ENCODE measurements around the gene C2CD4C. TPM values are rescaled to one million over a fixed set of nuclear protein-coding genes. Genes with fewer than 3 reads are reported as not detected.
"Not testable (repeated sequence)": the region's sequence is repeated elsewhere in the genome, so short reads cannot be mapped to it uniquely, and the experiment has no call there.

Gene C2CD4C
- total RNA-seq, 2 donors from 2014 or later, result 0.26 to 0.55 TPM

DNA sequence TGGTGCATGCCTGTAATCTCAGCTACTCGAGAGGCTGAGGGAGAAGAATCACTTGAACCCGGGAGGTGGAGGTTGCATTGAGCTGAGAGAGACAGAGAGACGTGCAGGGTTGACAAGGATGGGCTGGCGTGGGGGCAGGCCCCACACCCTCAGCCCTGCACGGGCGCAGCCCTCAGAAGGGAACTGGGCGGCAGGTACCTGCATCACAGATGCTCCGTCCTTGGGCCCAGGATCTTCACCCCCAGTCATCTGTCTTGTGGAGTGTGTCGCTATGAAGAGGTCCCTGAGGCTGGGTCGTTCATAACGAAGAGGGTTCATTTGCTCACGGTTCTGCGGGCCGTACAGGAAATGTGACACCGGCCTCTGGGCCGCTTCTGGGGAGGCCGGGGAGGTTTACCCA lies 20.3 kb downstream of the C2CD4C start:
- no peaks in the 10 kb centered on the region for H3K9me3 ChIP-seq
- no peak overlapping the region for H3K27ac ChIP-seq
- no peak for DNase-seq (ENCODE audit: low spot score)
- no peaks in the 10 kb centered on the region for H3K27me3 ChIP-seq
- TF ChIP-seq, protein P1, sequence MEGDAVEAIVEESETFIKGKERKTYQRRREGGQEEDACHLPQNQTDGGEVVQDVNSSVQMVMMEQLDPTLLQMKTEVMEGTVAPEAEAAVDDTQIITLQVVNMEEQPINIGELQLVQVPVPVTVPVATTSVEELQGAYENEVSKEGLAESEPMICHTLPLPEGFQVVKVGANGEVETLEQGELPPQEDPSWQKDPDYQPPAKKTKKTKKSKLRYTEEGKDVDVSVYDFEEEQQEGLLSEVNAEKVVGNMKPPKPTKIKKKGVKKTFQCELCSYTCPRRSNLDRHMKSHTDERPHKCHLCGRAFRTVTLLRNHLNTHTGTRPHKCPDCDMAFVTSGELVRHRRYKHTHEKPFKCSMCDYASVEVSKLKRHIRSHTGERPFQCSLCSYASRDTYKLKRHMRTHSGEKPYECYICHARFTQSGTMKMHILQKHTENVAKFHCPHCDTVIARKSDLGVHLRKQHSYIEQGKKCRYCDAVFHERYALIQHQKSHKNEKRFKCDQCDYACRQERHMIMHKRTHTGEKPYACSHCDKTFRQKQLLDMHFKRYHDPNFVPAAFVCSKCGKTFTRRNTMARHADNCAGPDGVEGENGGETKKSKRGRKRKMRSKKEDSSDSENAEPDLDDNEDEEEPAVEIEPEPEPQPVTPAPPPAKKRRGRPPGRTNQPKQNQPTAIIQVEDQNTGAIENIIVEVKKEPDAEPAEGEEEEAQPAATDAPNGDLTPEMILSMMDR (IDR thresholded peaks at IDR 0.05), result no peak
- H3K4me1 ChIP-seq, result no peaks in the 10 kb centered on the region
- H3K4me3 ChIP-seq, result no peak overlapping the region
- H3K36me3 ChIP-seq, result no peaks in the 10 kb centered on the region

DNA sequence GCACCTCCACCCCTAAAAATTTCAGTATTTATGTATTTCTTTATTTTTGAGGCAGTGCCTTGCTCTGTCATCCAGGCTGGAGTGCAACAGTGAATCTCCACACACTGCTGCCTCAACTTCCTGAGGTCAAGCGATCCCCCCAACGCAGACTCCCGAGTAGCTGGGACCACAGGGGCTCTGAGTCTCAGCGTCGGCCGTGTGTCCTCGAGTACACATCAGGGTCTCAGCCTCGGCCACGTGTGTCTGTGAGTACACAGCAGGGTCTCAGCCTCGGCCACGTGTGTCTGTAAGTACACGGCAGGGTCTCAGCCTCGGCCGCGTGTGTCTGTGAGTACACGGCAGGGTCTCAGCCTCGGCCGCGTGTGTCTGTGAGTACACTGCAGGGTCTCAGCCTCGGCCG lies 21.2 kb downstream of the C2CD4C start:
- no peaks in the 10 kb centered on the region for H3K27me3 ChIP-seq
- TF ChIP-seq, protein P1 (IDR thresholded peaks at IDR 0.05), result no peak

DNA sequence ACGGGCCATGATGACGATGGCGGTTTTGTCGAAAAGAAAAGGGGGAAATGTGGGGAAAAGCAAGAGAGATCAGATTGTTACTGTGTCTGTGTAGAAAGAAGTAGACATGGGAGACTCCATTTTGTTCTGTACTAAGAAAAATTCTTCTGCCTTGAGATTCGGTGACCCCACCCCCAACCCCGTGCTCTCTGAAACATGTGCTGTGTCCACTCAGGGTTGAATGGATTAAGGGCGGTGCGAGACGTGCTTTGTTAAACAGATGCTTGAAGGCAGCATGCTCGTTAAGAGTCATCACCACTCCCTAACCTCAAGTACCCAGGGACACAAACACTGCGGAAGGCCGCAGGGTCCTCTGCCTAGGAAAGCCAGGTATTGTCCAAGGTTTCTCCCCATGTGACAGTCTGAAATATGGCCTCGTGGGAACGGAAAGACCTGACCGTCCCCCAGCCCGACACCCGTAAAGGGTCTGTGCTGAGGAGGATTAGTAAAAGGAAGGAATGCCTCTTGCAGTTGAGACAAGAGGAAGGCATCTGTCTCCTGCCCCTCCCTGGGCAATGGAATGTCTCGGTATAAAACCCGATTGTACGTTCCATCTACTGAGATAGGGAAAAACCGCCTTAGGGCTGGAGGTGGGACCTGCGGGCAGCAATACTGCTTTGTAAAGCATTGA lies 22.2 kb downstream of the C2CD4C start:
- H3K27ac ChIP-seq; H3K27me3 ChIP-seq; H3K9me3 ChIP-seq; DNase-seq (ENCODE audit: low spot score); H3K4me3 ChIP-seq; H3K4me1 ChIP-seq; H3K36me3 ChIP-seq: not testable (repeated sequence)

More for the DNA sequence above, 21.2 kb downstream of the C2CD4C start:
- H3K4me3 ChIP-seq, result no peak overlapping the region
- no peaks in the 10 kb centered on the region for H3K36me3 ChIP-seq
- no peaks in the 10 kb centered on the region for H3K4me1 ChIP-seq
- DNase-seq (ENCODE audit: low spot score), result no peak
- H3K9me3 ChIP-seq, result no peaks in the 10 kb centered on the region
- H3K27ac ChIP-seq, result no peak overlapping the region

DNA sequence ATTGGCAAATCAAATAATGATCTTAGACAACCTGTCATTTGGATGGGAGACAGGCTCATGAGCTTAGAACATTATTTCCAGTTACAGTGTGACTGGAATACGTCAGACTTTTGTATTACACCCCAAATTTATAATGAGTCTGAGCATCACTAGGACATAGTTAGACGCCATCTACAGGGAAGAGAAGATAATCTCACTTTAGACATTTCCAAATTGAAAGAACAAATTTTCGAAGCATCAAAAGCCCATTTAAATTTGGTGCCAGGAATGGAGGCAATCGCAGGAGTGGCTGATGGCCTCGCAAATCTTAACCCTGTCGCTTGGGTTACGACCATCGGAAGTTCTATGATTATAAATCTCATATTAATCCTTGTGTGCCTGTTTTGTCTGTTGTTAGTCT lies 22.8 kb downstream of the C2CD4C start:
- H3K27me3 ChIP-seq; H3K4me1 ChIP-seq; H3K27ac ChIP-seq; H3K9me3 ChIP-seq; H3K36me3 ChIP-seq; H3K4me3 ChIP-seq; DNase-seq (ENCODE audit: low spot score): not testable (repeated sequence)

DNA sequence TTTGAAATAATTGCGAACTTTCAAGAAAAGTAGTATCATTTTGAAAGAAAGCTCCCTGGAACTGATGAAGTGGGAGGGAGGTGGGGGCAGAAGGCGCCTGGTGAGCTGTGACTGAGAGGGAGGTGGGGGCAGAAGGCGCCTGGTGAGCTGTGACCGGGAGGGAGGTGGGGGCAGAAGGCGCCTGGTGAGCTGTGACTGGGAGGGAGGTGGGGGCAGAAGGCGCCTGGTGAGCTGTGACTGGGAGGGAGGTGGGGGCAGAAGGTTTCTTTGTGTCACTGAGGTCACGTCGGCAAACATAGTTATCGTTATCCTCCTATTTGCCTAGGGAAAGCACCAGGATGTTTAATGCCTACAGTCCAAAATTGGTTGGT lies 24.2 kb downstream of the C2CD4C start:
- Histone ChIP-seq H3K9me3 (no peaks in the 10 kb centered on the region), H3K36me3 (no peaks in the 10 kb centered on the region), H3K4me3 (no peak overlapping the region), H3K4me1 (no peaks in the 10 kb centered on the region), H3K27ac (no peak overlapping the region), H3K27me3 (no peaks in the 10 kb centered on the region)
- TF ChIP-seq, protein P1 (IDR thresholded peaks at IDR 0.05), result no peak
- DNase-seq (ENCODE audit: low spot score), result no peak

DNA sequence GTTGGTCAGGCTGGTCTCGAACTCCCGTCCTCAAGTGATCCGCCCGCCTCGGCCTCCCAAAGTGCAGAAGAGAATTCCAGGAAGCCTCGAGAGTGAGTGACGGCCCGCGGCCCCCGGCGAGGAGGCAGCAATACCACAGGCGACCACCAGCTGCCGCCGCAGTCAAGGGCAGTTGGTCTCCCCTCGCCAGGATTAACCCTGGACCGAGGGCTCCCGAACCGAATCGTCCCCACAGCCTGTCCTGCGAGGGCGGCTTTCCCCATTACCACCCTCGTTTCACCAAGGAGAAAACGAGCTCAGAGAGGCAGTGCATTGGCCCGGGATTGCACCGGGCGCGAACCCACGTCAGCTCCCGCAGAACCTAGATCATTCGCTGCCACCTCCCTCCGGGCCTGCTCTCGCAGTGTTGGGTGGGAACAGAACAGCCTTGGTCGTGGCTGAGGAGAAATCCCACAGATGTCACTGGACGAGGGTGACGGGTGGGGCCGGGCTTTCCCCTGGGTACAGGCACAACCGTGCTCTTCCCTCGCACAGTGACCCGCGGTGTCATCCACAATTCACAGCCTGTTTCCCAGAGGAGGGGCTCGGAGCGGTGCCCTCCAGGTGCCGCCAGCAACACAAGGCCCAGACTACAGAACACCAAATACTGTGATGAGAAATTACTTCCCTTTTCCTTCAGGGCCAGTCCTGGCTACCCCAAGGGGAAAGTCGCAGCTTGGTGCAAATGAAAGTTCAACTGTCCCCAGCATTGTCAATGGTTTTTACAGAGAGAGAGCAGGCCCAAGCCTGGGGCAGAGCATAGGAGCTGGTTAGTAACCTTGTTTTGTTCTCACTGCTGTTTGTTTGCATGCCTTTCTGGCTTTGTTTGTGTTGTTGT lies 24.8 kb downstream of the C2CD4C start:
- TF ChIP-seq, protein P1 (IDR thresholded peaks at IDR 0.05), result peak; percentile 39 to 69
- Histone ChIP-seq H3K27me3 (no peaks in the 10 kb centered on the region), H3K9me3 (no peaks in the 10 kb centered on the region), H3K27ac (no peak overlapping the region), H3K4me1 (no peaks in the 10 kb centered on the region), H3K4me3 (no peak overlapping the region), H3K36me3 (no peaks in the 10 kb centered on the region)
- DNase-seq (ENCODE audit: low spot score), result no peak

Measured in right atrium auricular region (tissue), 2 donors.